Suprapubic skin (tissue), 4 donors: ENCODE measurements around the gene PTGDR2.

Source experiments
- EP300 ChIP-seq: sonication (generic); formaldehyde crosslinking; IDR thresholded peaks from one replicate; pipeline ENCODE4 v1.6.1; 2017; ENCODE audit warnings: antibody characterized with exemption
- POLR2A ChIP-seq, 2 donors: fragments of 450-650 bp; IDR thresholded peaks; one replicate each; pipeline ENCODE4 v1.6.1; 2017; ENCODE audit warnings: antibody characterized with exemption in 2 of 2, mild to moderate bottlenecking in 2 of 2, moderate library complexity in 2 of 2
- POLR2AphosphoS5 ChIP-seq, 3 donors: sonication (generic); formaldehyde crosslinking; IDR thresholded peaks; one replicate each; pipeline ENCODE4 v1.6.1; 2017; ENCODE audit warnings: antibody characterized with exemption in 3 of 3
- TF ChIP-seq, protein P1 (sequence below), 2 donors: fragments of 200-600 bp in 1 of 2; fragments of 450-650 bp in 1 of 2; sonication (generic) in 1 of 2; IDR thresholded peaks; one replicate each; pipeline ENCODE4 v1.5.1; 2016 to 2019; ENCODE audit warnings: antibody characterized with exemption in 2 of 2, mild to moderate bottlenecking in 1 of 2, moderate library complexity in 1 of 2

- TF ChIP-seq EP300 (no peak), POLR2A (IDR thresholded peaks at IDR 0.05) (no peak), POLR2AphosphoS5 (IDR thresholded peaks at IDR 0.05) (no peak)
- TF ChIP-seq, protein P1, sequence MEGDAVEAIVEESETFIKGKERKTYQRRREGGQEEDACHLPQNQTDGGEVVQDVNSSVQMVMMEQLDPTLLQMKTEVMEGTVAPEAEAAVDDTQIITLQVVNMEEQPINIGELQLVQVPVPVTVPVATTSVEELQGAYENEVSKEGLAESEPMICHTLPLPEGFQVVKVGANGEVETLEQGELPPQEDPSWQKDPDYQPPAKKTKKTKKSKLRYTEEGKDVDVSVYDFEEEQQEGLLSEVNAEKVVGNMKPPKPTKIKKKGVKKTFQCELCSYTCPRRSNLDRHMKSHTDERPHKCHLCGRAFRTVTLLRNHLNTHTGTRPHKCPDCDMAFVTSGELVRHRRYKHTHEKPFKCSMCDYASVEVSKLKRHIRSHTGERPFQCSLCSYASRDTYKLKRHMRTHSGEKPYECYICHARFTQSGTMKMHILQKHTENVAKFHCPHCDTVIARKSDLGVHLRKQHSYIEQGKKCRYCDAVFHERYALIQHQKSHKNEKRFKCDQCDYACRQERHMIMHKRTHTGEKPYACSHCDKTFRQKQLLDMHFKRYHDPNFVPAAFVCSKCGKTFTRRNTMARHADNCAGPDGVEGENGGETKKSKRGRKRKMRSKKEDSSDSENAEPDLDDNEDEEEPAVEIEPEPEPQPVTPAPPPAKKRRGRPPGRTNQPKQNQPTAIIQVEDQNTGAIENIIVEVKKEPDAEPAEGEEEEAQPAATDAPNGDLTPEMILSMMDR (IDR thresholded peaks at IDR 0.05): no peak
Observed at GRCh38 chr11:60851327-60852104, 4.2 kb downstream of the PTGDR2 start.
